Stimulated activated memory B cell treated with anti-CD40 and anti-IgM and Interleukin-4, amounts not matched to agents 10 μg/mL and 1 μg/mL and 100 μg/mL, for 72 hours (primary cell): ENCODE measurements around the gene CXCL1.
A peak's percentile ranks its signal among the peaks of the same experiment; 100 is the strongest.

Experiments used
- ATAC-seq: fragments of 150-1000 bp; cut with Tn5 transposase; 2 replicates; pipeline ENCODE4 v1.10.0; 2021
- H3K27ac Mint-ChIP-seq: one replicate; pipeline ENCODE4 v1.8.0; 2022; ENCODE audit warnings: mild to moderate bottlenecking, mixed read lengths
- H3K27me3 Mint-ChIP-seq: one replicate; pipeline ENCODE4 v1.8.0; 2022; ENCODE audit warnings: mixed read lengths
- H3K36me3 Mint-ChIP-seq: one replicate; pipeline ENCODE4 v1.8.0; 2022; ENCODE audit warnings: mixed read lengths
- H3K4me1 Mint-ChIP-seq: one replicate; pipeline ENCODE4 v1.8.0; 2022; ENCODE audit warnings: mixed read lengths
- H3K4me3 Mint-ChIP-seq: one replicate; pipeline ENCODE4 v1.8.0; 2022; ENCODE audit warnings: mild to moderate bottlenecking, moderate library complexity, mixed read lengths
- H3K9me3 Mint-ChIP-seq: one replicate; pipeline ENCODE4 v1.8.0; 2022; ENCODE audit warnings: mixed read lengths

The CXCL1 gene

GRCh38 chr4:73844345-73844744 lies 24.8 kb upstream of the CXCL1 start:
- H3K27ac Mint-ChIP-seq: no peak overlapping the region
- H3K9me3 Mint-ChIP-seq: no peaks in the 10 kb centered on the region
- no peak for ATAC-seq
- H3K4me3 Mint-ChIP-seq: no peak overlapping the region
- H3K36me3 Mint-ChIP-seq: no peaks in the 10 kb centered on the region
- H3K27me3 Mint-ChIP-seq: peaks cover 7% of the 10 kb centered on the region
- H3K4me1 Mint-ChIP-seq: no peaks in the 10 kb centered on the region

DNA sequence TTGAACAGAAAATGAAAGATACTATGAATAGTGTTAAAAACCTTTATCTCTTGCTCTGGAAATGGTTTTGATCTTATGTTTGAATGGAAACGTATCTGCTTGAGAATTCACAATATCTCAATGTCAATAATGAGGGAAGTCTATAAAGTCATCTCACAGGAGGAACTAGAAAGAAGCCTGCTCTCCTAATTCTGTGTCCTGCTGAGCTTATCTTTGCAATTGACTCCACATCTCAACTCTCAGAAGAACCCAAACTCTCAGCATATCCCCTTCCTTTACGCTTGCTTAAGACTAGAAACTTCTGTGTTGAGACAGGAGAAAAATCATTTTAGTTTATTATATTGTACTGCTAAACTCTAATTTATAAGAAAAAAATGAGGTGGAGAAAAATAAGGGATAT lies 24.4 kb upstream of the CXCL1 start:
- H3K4me1 Mint-ChIP-seq: no peaks in the 10 kb centered on the region
- H3K9me3 Mint-ChIP-seq: no peaks in the 10 kb centered on the region
- no peaks in the 10 kb centered on the region for H3K36me3 Mint-ChIP-seq
- H3K4me3 Mint-ChIP-seq: no peak overlapping the region
- no peak for ATAC-seq
- H3K27ac Mint-ChIP-seq: no peak overlapping the region
- peaks cover 2% of the 10 kb centered on the region for H3K27me3 Mint-ChIP-seq

GRCh38 chr4:73847526-73848182 lies 21.5 kb upstream of the CXCL1 start:
- no peaks in the 10 kb centered on the region for H3K4me1 Mint-ChIP-seq
- H3K27me3 Mint-ChIP-seq: no peaks in the 10 kb centered on the region
- no peaks in the 10 kb centered on the region for H3K9me3 Mint-ChIP-seq
- H3K36me3 Mint-ChIP-seq: no peaks in the 10 kb centered on the region
- H3K27ac Mint-ChIP-seq: no peak overlapping the region
- ATAC-seq: peak; percentile 34
- no peak overlapping the region for H3K4me3 Mint-ChIP-seq

DNA sequence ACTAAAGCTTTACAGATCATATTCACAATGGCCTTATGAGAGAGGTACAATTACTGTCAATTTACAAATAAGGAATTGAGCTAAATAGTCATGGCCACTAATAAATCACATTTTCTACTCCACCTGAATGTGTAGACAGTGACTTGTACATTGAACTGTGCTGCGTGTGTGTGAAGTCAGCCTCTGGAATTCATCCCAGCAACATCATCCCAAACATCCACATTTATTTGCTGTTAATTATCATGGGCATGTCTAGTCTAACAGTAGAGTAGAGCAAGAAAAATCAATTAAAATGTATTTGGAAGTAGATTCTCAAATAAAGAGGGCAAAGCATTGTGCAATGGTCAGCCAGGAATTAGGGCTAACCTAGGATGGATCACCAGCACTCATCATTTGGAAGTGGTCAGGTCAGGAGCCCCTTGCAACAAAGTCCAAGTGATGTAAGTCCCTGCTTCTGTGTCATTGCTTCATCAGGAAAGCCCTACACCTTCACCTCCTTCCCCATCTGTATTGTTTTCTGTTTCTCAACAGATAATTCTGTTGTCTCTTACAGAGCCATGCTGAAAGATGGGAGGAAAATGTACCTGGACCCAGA lies 20.9 kb upstream of the CXCL1 start:
- Mint-ChIP-seq H3K27me3 (no peaks in the 10 kb centered on the region), H3K36me3 (no peaks in the 10 kb centered on the region), H3K4me3 (no peak overlapping the region), H3K9me3 (no peaks in the 10 kb centered on the region), H3K4me1 (no peaks in the 10 kb centered on the region), H3K27ac (no peak overlapping the region)
- ATAC-seq: no peak

GRCh38 chr4:73850261-73850970 lies 18.8 kb upstream of the CXCL1 start:
- no peak for ATAC-seq
- H3K4me3 Mint-ChIP-seq: no peak overlapping the region
- H3K4me1 Mint-ChIP-seq: no peaks in the 10 kb centered on the region
- no peaks in the 10 kb centered on the region for H3K27me3 Mint-ChIP-seq
- H3K36me3 Mint-ChIP-seq: no peaks in the 10 kb centered on the region
- no peaks in the 10 kb centered on the region for H3K9me3 Mint-ChIP-seq
- H3K27ac Mint-ChIP-seq: no peak overlapping the region

DNA sequence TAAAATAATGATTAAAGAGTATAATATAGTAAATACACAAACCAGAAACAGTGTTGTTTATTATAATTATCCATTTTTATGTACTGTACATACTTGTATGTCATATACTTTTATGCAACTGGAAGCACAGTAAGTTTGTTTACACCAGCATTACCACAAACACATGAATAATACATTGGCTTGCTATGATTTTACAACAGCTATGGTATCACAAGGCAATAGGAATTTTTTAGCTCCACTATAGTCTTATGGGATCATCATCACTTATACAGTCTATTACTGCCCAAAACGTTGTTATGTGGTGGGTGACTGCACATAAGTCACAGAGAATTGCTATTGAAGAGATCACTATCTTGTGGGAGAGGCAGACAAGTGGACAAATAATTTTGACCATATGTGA lies 17.9 kb upstream of the CXCL1 start:
- Mint-ChIP-seq H3K36me3 (no peaks in the 10 kb centered on the region), H3K4me3 (no peak overlapping the region)

GRCh38 chr4:73852771-73853170 lies 16.4 kb upstream of the CXCL1 start:
- no peak overlapping the region for H3K4me3 Mint-ChIP-seq
- H3K36me3 Mint-ChIP-seq: no peaks in the 10 kb centered on the region
- no peaks in the 10 kb centered on the region for H3K27me3 Mint-ChIP-seq
- ATAC-seq: no peak
- H3K4me1 Mint-ChIP-seq: no peaks in the 10 kb centered on the region
- H3K9me3 Mint-ChIP-seq: no peaks in the 10 kb centered on the region
- H3K27ac Mint-ChIP-seq: no peak overlapping the region

More for the DNA sequence above, 17.9 kb upstream of the CXCL1 start:
- no peak overlapping the region for H3K27ac Mint-ChIP-seq
- H3K27me3 Mint-ChIP-seq: no peaks in the 10 kb centered on the region
- H3K4me1 Mint-ChIP-seq: no peaks in the 10 kb centered on the region
- no peaks in the 10 kb centered on the region for H3K9me3 Mint-ChIP-seq
- no peak for ATAC-seq

DNA sequence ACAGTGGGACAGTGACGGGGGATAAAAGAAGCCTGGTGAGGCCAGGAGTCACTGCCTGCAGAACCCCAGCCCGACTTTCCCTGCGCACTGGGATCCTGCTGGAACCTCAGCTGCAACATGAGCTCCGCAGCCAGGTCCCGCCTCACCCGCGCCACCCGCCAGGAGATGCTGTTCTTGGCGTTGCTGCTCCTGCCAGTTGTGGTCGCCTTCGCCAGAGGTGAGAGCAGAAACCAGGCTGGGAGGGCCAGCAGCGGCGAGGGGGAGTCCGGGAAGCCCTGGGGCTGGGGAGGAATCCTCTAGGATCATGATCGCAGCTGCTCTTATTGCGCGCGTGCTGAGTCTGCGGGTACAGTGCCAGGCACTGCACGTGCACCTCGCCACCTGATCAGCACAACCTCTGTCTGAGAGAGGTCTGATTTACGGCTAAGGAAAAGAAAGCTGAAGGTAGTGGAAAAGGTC lies 15.9 kb upstream of the CXCL1 start, which contains the start of gene PF4V1:
Gene PF4V1 (plus strand): TSS at position 51 of the 459 bp plus-strand sequence. CDS start 67 bp downstream, at position 118.
- Mint-ChIP-seq H3K27ac (no peak within 1 kb of the TSS), H3K27me3 (no peaks in the 10 kb centered on the region), H3K9me3 (no peaks in the 10 kb centered on the region), H3K4me3 (no peak within 1 kb of the TSS), H3K36me3 (no peaks in the 10 kb centered on the region), H3K4me1 (no peaks in the 10 kb centered on the region)
- peak; percentile 46 for ATAC-seq

- Mint-ChIP-seq H3K4me1 (no peaks in the 10 kb centered on the region), H3K27ac (no peak overlapping the region), H3K27me3 (no peaks in the 10 kb centered on the region), H3K36me3 (no peaks in the 10 kb centered on the region), H3K9me3 (no peaks in the 10 kb centered on the region), H3K4me3 (no peak overlapping the region)
- no peak for ATAC-seq
Observed at GRCh38 chr4:73853718-73854473, 15.3 kb upstream of the CXCL1 start.

- no peaks in the 10 kb centered on the region for H3K36me3 Mint-ChIP-seq
- no peaks in the 10 kb centered on the region for H3K4me1 Mint-ChIP-seq
- no peak overlapping the region for H3K4me3 Mint-ChIP-seq
Observed at GRCh38 chr4:73855406-73855805, 13.8 kb upstream of the CXCL1 start.

GRCh38 chr4:73856518-73856917 lies 12.7 kb upstream of the CXCL1 start:
- Mint-ChIP-seq H3K9me3 (no peaks in the 10 kb centered on the region), H3K4me3 (no peak overlapping the region), H3K27ac (no peak overlapping the region), H3K4me1 (no peaks in the 10 kb centered on the region), H3K36me3 (no peaks in the 10 kb centered on the region), H3K27me3 (no peaks in the 10 kb centered on the region)
- ATAC-seq: no peak

More at GRCh38 chr4:73855406-73855805, 13.8 kb upstream of the CXCL1 start:
- ATAC-seq: no peak
- Mint-ChIP-seq H3K9me3 (no peaks in the 10 kb centered on the region), H3K27ac (no peak overlapping the region), H3K27me3 (no peaks in the 10 kb centered on the region)

GRCh38 chr4:73859614-73860088 lies 9.5 kb upstream of the CXCL1 start:
- Mint-ChIP-seq H3K36me3 (no peaks in the 10 kb centered on the region), H3K27me3 (no peaks in the 10 kb centered on the region), H3K4me1 (no peaks in the 10 kb centered on the region), H3K9me3 (no peaks in the 10 kb centered on the region), H3K4me3 (no peak overlapping the region), H3K27ac (no peak overlapping the region)
- ATAC-seq: no peak

- Mint-ChIP-seq H3K4me3 (no peak overlapping the region), H3K27me3 (no peaks in the 10 kb centered on the region), H3K27ac (no peak overlapping the region), H3K9me3 (no peaks in the 10 kb centered on the region), H3K4me1 (no peaks in the 10 kb centered on the region), H3K36me3 (no peaks in the 10 kb centered on the region)
- no peak for ATAC-seq
Observed at GRCh38 chr4:73860181-73860580, 9.0 kb upstream of the CXCL1 start.

DNA sequence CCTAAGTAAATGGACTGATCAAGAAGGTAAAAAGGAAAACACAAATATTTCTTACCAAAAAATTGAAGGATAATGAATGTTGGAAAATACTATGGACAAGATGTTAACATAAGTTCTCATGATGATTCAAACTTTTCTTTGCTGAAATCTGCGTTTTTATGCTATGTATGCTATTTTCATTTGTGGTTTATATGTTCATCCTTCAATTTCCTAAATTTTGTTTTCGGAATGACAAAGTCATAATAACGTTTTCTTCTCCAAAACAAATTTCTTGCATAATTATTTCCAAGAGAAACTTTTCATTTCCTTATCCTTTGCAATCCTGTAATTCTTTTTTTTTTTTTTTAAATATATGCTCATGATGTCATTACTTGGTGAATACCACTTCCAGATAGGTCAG lies 8.3 kb upstream of the CXCL1 start:
- no peaks in the 10 kb centered on the region for H3K27me3 Mint-ChIP-seq
- no peak overlapping the region for H3K4me3 Mint-ChIP-seq
- no peaks in the 10 kb centered on the region for H3K9me3 Mint-ChIP-seq
- ATAC-seq: no peak
- H3K36me3 Mint-ChIP-seq: no peaks in the 10 kb centered on the region
- no peaks in the 10 kb centered on the region for H3K4me1 Mint-ChIP-seq
- no peak overlapping the region for H3K27ac Mint-ChIP-seq

GRCh38 chr4:73862322-73862721 lies 6.9 kb upstream of the CXCL1 start:
- Mint-ChIP-seq H3K27me3 (no peaks in the 10 kb centered on the region), H3K4me1 (no peaks in the 10 kb centered on the region), H3K27ac (no peak overlapping the region), H3K4me3 (no peak overlapping the region), H3K9me3 (no peaks in the 10 kb centered on the region), H3K36me3 (no peaks in the 10 kb centered on the region)
- no peak for ATAC-seq
